GM12878 (cell line): ENCODE data around the gene DSG2. TPM values are rescaled to one million over a fixed set of nuclear protein-coding genes. Genes with fewer than 3 reads are reported as not detected.
A peak's percentile ranks its signal among the peaks of the same experiment; 100 is the strongest.

Experiments used
- ATAC-seq: fragments of 200-7000 bp; cut with Tn5 transposase; 3 replicates; pipeline ENCODE4 v1.9.1; 2020; ENCODE audit warnings: mild to moderate bottlenecking, moderate library complexity
- BruUV-seq: library from RNA; stranded (reverse); fragments of 400-500 nt; replicated peaks from 2 replicates; lab custom pipeline; 2021; lab: Mats Ljungman, UMichigan
- CTCF ChIA-PET: fragments of 300-600 bp; sonication (Branson Sonifier 250); formaldehyde crosslinking; extraction: SDS; loops from one replicate; lab custom pipeline; 2021; ENCODE audit warnings: inconsistent platforms; lab: Yijun Ruan, JAX
- POLR2A ChIA-PET: fragments of 350-600 bp; formaldehyde crosslinking; extraction: SDS; loops from one replicate; lab custom pipeline; 2021; ENCODE audit warnings: inconsistent platforms; lab: Charles Lee
- RAD21 ChIA-PET: fragments of 300-600 bp; sonication (Branson Sonifier 250); formaldehyde crosslinking; loops from one replicate; lab custom pipeline; 2023; ENCODE audit warnings: antibody characterized with exemption; ENCODE audit not compliant: unreplicated experiment; lab: Charles Lee
- SMC1A ChIA-PET: fragments of 300-600 bp; sonication (Branson Sonifier 250); formaldehyde crosslinking; loops from one replicate; lab custom pipeline; 2023; ENCODE audit not compliant: unreplicated experiment, uncharacterized antibody; lab: Charles Lee
- DNase-seq: peaks from one replicate; pipeline ENCODE4 v3.0.0-alpha.2; 2011; ENCODE audit warnings: low read depth, low spot score
- FAIRE-seq: peaks from 3 replicates; lab custom pipeline; 2011; peaks lifted over from hg19 to GRCh38; lab: Jason Lieb, UNC
- H2AFZ ChIP-seq: 2 replicates; pipeline ENCODE4 v1.6.0; 2011; ENCODE audit warnings: low read depth, low read length, control low read depth; ENCODE audit not compliant: control insufficient read depth
- H3K27ac ChIP-seq: 2 replicates; pipeline ENCODE4 v1.5.1; 2011; ENCODE audit warnings: control low read depth; ENCODE audit not compliant: control insufficient read depth, insufficient read depth
- H3K27me3 ChIP-seq, 2 experiments: replicated peaks in 1 of 2; 2 replicates each; pipeline versions ENCODE4 v1.6.0 to v1.6.1; 2011; ENCODE audit warnings: low read length in 1 of 2; ENCODE audit not compliant: control insufficient read depth in 2 of 2, insufficient read depth in 2 of 2
- H3K36me3 ChIP-seq, 2 experiments: 2 replicates each; pipeline ENCODE4 v1.5.1; 2011; ENCODE audit warnings: low read length in 1 of 2; ENCODE audit not compliant: control insufficient read depth in 2 of 2, insufficient read depth in 2 of 2
- H3K4me1 ChIP-seq: 2 replicates; pipeline ENCODE4 v1.6.1; 2011; ENCODE audit warnings: mild to moderate bottlenecking, low read length, moderate library complexity, mixed read lengths; ENCODE audit not compliant: control insufficient read depth, insufficient read depth
- H3K4me2 ChIP-seq: 2 replicates; pipeline ENCODE4 v1.6.0; 2011; ENCODE audit warnings: control low read depth; ENCODE audit not compliant: control insufficient read depth, insufficient read depth
- H3K4me3 ChIP-seq: fragments of 200-600 bp; sonication (generic); 2 replicates; pipeline ENCODE4 v1.5.1; 2016
- H3K79me2 ChIP-seq: 2 replicates; pipeline ENCODE4 v1.6.0; 2011; ENCODE audit warnings: low read length; ENCODE audit not compliant: control insufficient read depth, insufficient read depth
- H3K9ac ChIP-seq: 2 replicates; pipeline ENCODE4 v1.8.0; 2011; ENCODE audit warnings: low read length, control low read depth, mixed read lengths; ENCODE audit not compliant: control insufficient read depth, insufficient read depth
- H3K9me3 ChIP-seq: replicated peaks from 3 replicates; pipeline ENCODE4 v1.5.1; 2011; ENCODE audit warnings: mild to moderate bottlenecking, low read length; ENCODE audit not compliant: control insufficient read depth, insufficient read depth
- H4K20me1 ChIP-seq: 2 replicates; pipeline ENCODE4 v1.6.0; 2011; ENCODE audit not compliant: control insufficient read depth, insufficient read depth
- MXI1 ChIP-seq: fragments of 150-350 bp; IDR thresholded peaks from 2 replicates; pipeline ENCODE4 v1.6.1; 2011; ENCODE audit warnings: low read depth, mild to moderate bottlenecking, inconsistent platforms, low read length, improper control_type of control experiment
- RCOR1 ChIP-seq: conservative IDR thresholded peaks from 2 replicates; pipeline ENCODE4 v1.6.1; 2012; ENCODE audit warnings: low read depth, low read length, improper control_type of control experiment
- WGBS: methylation state at CpG from one replicate; pipeline ENCODE4 v1.1.6; 2016; ENCODE audit warnings: low lambda C conversion rate; ENCODE audit not compliant: insufficient replicate concordance, insufficient coverage; ENCODE audit errors: missing lambda C conversion rate; 5-methylcytosine and 5-hydroxymethylcytosine counted together
- in situ Hi-C: fragments of 300-500 bp; cut with MboI; formaldehyde crosslinking; loops from 9 replicates; pipeline ENCODE4 v1.14.3; 2018; ENCODE audit warnings: mixed read lengths
- intact Hi-C: fragments of 100-400 bp; cut with micrococcal nuclease; formaldehyde crosslinking; loops from one replicate; pipeline ENCODE4 v1.14.2; 2022; ENCODE audit not compliant: unreplicated experiment
- polyA plus RNA-seq, 11 experiments: library from polyadenylated mRNA; depleted of rRNA in 4 of 11; unstranded in 6 of 11; stranded (reverse) in 5 of 11; fragments of >200 nt; fragmentation: Nextera tagmentation in 4 of 11; fragmentation: Illumina TruSeq in 1 of 11; extraction: Ambion mirVana in 4 of 11; extraction: Trizol in 1 of 11; gene quantifications; 1 replicate in 1 of 11; 2 replicates in 10 of 11; pipeline versions ENCODE4 v1.2.1 to v1.2.3, GENCODE V29; 2011 to 2016; ENCODE audit warnings: inconsistent platforms in 2 of 11, missing spikeins in 2 of 11, low read depth in 1 of 11
- total RNA-seq, 4 experiments: library from RNA; depleted of rRNA in 3 of 4; stranded (reverse); fragments of >200 nt in 3 of 4; fragmentation: Illumina TruSeq in 1 of 4; extraction: Trizol in 1 of 4; gene quantifications; 2 replicates each; pipeline versions ENCODE4 v1.2.1 to v1.2.3, GENCODE V29; 2013 to 2021
- TF ChIP-seq, protein P1 (sequence below): fragments of 450-650 bp; IDR thresholded peaks from 2 replicates; pipeline ENCODE4 v1.6.1; 2017; ENCODE audit warnings: mild to moderate bottlenecking, low read depth, inconsistent platforms; ENCODE audit not compliant: poor library complexity, severe bottlenecking

DSG2 gene
- total and polyA plus RNA-seq, 10 of the 15 experiments (the other 5 are each of a cell fraction or from before 2014, with no cell fraction given), result 11.7 to 46.2 (median 28.0) TPM

DNA sequence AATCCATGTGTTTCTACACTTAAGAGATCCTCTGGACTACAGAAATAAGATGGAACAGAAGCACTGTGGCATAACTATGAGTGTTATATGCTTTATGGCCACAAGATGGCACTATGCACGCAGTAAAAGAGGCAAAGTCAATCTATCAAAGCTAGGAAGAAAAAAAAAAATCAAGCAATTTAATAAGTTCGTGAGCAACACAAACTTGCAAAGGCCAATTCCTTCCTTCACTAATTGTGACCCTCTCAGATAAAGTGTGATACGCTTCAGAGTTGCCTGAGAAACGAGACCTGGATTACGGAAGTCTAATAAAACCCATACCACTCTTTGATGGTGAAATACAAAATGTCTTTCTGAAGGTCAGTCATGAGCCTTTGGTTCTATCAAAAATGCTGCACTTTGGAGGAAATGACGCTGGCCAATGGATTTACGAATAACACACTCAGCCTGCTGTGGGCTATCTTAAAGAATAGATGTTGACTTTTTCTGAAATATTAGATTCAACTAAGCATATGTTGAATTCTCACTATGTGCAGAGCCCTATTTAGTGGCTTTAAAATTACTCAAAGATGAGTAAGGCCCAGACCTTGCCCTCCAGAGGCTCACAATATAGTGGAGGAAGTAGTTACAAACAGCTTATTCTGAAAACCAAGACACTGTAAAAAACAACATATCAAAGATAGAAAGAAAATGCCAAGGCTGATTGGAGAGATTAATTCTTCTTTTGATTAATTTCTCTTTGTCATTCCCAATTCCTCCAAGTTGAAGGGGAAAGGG is 58.2 kb downstream of the DSG2 start (continued):
- TF ChIP-seq MXI1, result no peak
- TF ChIP-seq, protein P1, sequence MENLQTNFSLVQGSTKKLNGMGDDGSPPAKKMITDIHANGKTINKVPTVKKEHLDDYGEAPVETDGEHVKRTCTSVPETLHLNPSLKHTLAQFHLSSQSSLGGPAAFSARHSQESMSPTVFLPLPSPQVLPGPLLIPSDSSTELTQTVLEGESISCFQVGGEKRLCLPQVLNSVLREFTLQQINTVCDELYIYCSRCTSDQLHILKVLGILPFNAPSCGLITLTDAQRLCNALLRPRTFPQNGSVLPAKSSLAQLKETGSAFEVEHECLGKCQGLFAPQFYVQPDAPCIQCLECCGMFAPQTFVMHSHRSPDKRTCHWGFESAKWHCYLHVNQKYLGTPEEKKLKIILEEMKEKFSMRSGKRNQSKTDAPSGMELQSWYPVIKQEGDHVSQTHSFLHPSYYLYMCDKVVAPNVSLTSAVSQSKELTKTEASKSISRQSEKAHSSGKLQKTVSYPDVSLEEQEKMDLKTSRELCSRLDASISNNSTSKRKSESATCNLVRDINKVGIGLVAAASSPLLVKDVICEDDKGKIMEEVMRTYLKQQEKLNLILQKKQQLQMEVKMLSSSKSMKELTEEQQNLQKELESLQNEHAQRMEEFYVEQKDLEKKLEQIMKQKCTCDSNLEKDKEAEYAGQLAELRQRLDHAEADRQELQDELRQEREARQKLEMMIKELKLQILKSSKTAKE, result no peak

DNA sequence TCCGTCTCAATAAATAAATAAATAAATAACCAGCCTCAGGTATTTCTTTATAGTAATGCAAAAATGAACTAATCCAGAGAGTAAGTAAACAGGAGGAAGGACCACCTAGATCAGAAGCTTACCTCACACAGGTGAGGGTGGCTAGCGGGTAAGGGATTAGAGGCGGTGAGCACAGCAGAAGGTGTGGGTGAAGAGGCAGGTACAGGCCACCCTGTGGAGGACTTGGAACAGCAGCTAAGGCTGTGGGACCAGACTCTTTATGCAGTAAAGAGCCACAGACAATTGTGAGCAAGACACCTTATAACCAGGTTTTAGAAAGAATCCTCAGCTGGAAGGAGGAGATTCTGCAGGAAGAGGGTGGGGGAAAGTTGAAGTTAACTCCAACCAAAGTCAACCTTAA is 59.5 kb downstream of the DSG2 start:
- BruUV-seq, result no TSS peak
- Histone ChIP-seq H3K9ac (no peak overlapping the region), H3K79me2 (no peaks in the 10 kb centered on the region), H3K27ac (no peak overlapping the region), H4K20me1 (no peaks in the 10 kb centered on the region), H3K9me3 (no peaks in the 10 kb centered on the region), H3K27me3 (no peaks in the 10 kb centered on the region), H3K4me2 (no peak overlapping the region), H3K4me3 (no peak overlapping the region), H3K4me1 (no peaks in the 10 kb centered on the region), H3K36me3 (no peaks in the 10 kb centered on the region), H2AFZ (no peak overlapping the region)
- intact Hi-C loops, result loop anchor here (2.0 to 10.0 kb wide), 5 partner anchors 133 to 987 kb away; no protein-coding TSS in a partner anchor
- in situ Hi-C loops, result loop anchor here (5.0 to 10.0 kb wide), 3 partner anchors 133 to 265 kb away; no protein-coding TSS in a partner anchor
- ChIA-PET SMC1A (interaction anchor here (1.5 to 7.7 kb wide), 6 partner anchors 133 to 289 kb away, joined by 3 to 77 read pairs (median 9); no protein-coding TSS in a partner anchor), CTCF (interaction anchor here (1.0 to 13.4 kb wide), 6 partner anchors 11 to 264 kb away, joined by 3 to 224 read pairs (median 14); no protein-coding TSS in a partner anchor), POLR2A (interaction anchor here (0.5 to 1.3 kb wide), 2 partner anchors 16 to 165 kb away, joined by 3 to 7 read pairs; no protein-coding TSS in a partner anchor), RAD21 (interaction anchor here (0.8 to 6.4 kb wide), 5 partner anchors 93 to 263 kb away, joined by 3 to 67 read pairs (median 4); no protein-coding TSS in a partner anchor)
- DNase-seq (no peak), FAIRE-seq (no peak), ATAC-seq (peak; percentile 47; the same call in 2 of the 3 replicates)
- 82% methylated on average over 3 of the region's 3 CpGs for WGBS
- TF ChIP-seq RCOR1, result no peak
